Measurements from ENCODE around the gene CYP2U1.

GRCh38 chr4:107994894-107995293 is 63.5 kb downstream of the CYP2U1 start:
- TF ChIP-seq CTCF (IDR thresholded peaks at IDR 0.05) (no peak), POLR2AphosphoS5 (IDR thresholded peaks at IDR 0.05) (no peak)
